Smooth muscle cell (in vitro differentiated cells): ENCODE results near the gene BRWD1. TPM values are rescaled to one million over a fixed set of nuclear protein-coding genes. Genes with fewer than 3 reads are reported as not detected.

Source experiments
- DNase-seq: peaks from one replicate; lab custom pipeline; 2025; ENCODE audit not compliant: unreplicated experiment; lab: John Stamatoyannopoulos, UW
- H2AFZ ChIP-seq: fragments of 200-600 bp; sonication (generic); 2 replicates; pipeline ENCODE4 v1.6.0; 2016; ENCODE audit warnings: antibody characterized with exemption, low read depth, mild to moderate bottlenecking
- H3F3A ChIP-seq: fragments of 200-600 bp; sonication (generic); 2 replicates; pipeline ENCODE4 v1.6.0; 2017; ENCODE audit warnings: antibody characterized with exemption, low read depth
- H3K27ac ChIP-seq: fragments of 200-600 bp; sonication (generic); 2 replicates; pipeline ENCODE4 v1.5.1; 2016; ENCODE audit warnings: low read depth, mild to moderate bottlenecking
- H3K27me3 ChIP-seq: fragments of 200-600 bp; sonication (generic); 2 replicates; pipeline ENCODE4 v1.6.1; 2016; ENCODE audit warnings: low read depth, mild to moderate bottlenecking
- H3K36me3 ChIP-seq: fragments of 200-600 bp; sonication (generic); 2 replicates; pipeline ENCODE4 v1.5.1; 2016; ENCODE audit warnings: low read depth
- H3K4me1 ChIP-seq: fragments of 200-600 bp; sonication (generic); 2 replicates; pipeline ENCODE4 v1.5.1; 2016; ENCODE audit warnings: low read depth
- H3K4me2 ChIP-seq: fragments of 200-600 bp; sonication (generic); 2 replicates; pipeline ENCODE4 v1.6.0; 2016; ENCODE audit warnings: mild to moderate bottlenecking
- H3K4me3 ChIP-seq: fragments of 200-600 bp; sonication (generic); 2 replicates; pipeline ENCODE4 v1.5.1; 2016; ENCODE audit warnings: mild to moderate bottlenecking
- H3K79me2 ChIP-seq: fragments of 200-600 bp; sonication (generic); 2 replicates; pipeline ENCODE4 v1.6.0; 2016; ENCODE audit warnings: low read depth, mild to moderate bottlenecking
- H3K9ac ChIP-seq: fragments of 200-600 bp; sonication (generic); 2 replicates; pipeline ENCODE4 v1.6.0; 2016; ENCODE audit warnings: low read depth
- H3K9me3 ChIP-seq: fragments of 200-600 bp; sonication (generic); replicated peaks from 2 replicates; pipeline ENCODE4 v1.5.1; 2016; ENCODE audit warnings: low read depth
- H4K20me1 ChIP-seq: fragments of 200-600 bp; sonication (generic); 2 replicates; pipeline ENCODE4 v1.6.0; 2016; ENCODE audit warnings: low read depth
- CTCF ChIP-seq: fragments of 200-600 bp; sonication (generic); IDR thresholded peaks from 2 replicates; pipeline ENCODE4 v1.5.1; 2017; ENCODE audit warnings: borderline replicate concordance, mild to moderate bottlenecking, antibody characterized with exemption; ENCODE audit not compliant: insufficient read depth, poor library complexity, severe bottlenecking
- WGBS: methylation state at CpG from one replicate; pipeline ENCODE4 v1.1.7; 2016; ENCODE audit warnings: low lambda C conversion rate; 5-methylcytosine and 5-hydroxymethylcytosine counted together
- polyA plus RNA-seq: library from polyadenylated mRNA; unstranded; fragments of >200 nt; fragmentation: Nextera tagmentation; extraction: Ambion mirVana; gene quantifications from 2 replicates; pipeline ENCODE4 v1.2.1, GENCODE V29; 2016
- total RNA-seq: library from RNA; depleted of rRNA; stranded (reverse); fragments of >200 nt; gene quantifications from 2 replicates; pipeline ENCODE4 v1.2.3, GENCODE V29; 2014

BRWD1 gene
- total and polyA plus RNA-seq, 2 experiments from 2014 or later, result 19.0 to 51.0 TPM

- H3K27ac ChIP-seq, result no peak overlapping the region
- no peak overlapping the region for H3K9ac ChIP-seq
- no peak overlapping the region for H3K4me3 ChIP-seq
- H3K27me3 ChIP-seq, result no peaks in the 10 kb centered on the region
- TF ChIP-seq CTCF, result no peak
- 96% methylated on average over 2 of the region's 2 CpGs for WGBS
- H4K20me1 ChIP-seq, result no peaks in the 10 kb centered on the region
- no peak overlapping the region for H2AFZ ChIP-seq
- H3K4me2 ChIP-seq, result no peak overlapping the region
- H3K36me3 ChIP-seq, result no peaks in the 10 kb centered on the region
- DNase-seq, result no peak
- no peaks in the 10 kb centered on the region for H3K9me3 ChIP-seq
- no peaks in the 10 kb centered on the region for H3K4me1 ChIP-seq
- H3F3A ChIP-seq, result no peaks in the 10 kb centered on the region
- no peaks in the 10 kb centered on the region for H3K79me2 ChIP-seq
These were observed 157.9 kb downstream of the BRWD1 start for GRCh38 chr21:39155578-39155977.

GRCh38 chr21:39153842-39154241 lies 159.6 kb downstream of the BRWD1 start:
- TF ChIP-seq CTCF, result no peak
- Histone ChIP-seq H3K9me3 (no peaks in the 10 kb centered on the region), H3K4me3 (no peak overlapping the region), H3K27me3 (no peaks in the 10 kb centered on the region), H3F3A (no peaks in the 10 kb centered on the region), H3K4me2 (no peak overlapping the region), H3K79me2 (no peaks in the 10 kb centered on the region), H4K20me1 (no peaks in the 10 kb centered on the region), H2AFZ (no peak overlapping the region), H3K9ac (no peak overlapping the region), H3K27ac (no peak overlapping the region), H3K36me3 (no peaks in the 10 kb centered on the region), H3K4me1 (no peaks in the 10 kb centered on the region)
- WGBS, result 81% methylated on average over 2 of the region's 2 CpGs
- no peak for DNase-seq

GRCh38 chr21:39153373-39153772 lies 160.1 kb downstream of the BRWD1 start:
- DNase-seq, result no peak
- 96% methylated on average over 2 of the region's 2 CpGs for WGBS
- peak; percentile 36 for TF ChIP-seq CTCF

GRCh38 chr21:39152271-39152670 lies 161.2 kb downstream of the BRWD1 start:
- Histone ChIP-seq H3K4me1 (no peaks in the 10 kb centered on the region), H4K20me1 (no peaks in the 10 kb centered on the region), H3K4me3 (no peak overlapping the region), H3K27ac (peak overlapping the region; percentile 43), H3K36me3 (no peaks in the 10 kb centered on the region), H3F3A (no peaks in the 10 kb centered on the region), H3K9me3 (no peaks in the 10 kb centered on the region), H3K27me3 (no peaks in the 10 kb centered on the region), H3K4me2 (no peak overlapping the region), H3K9ac (no peak overlapping the region), H2AFZ (no peak overlapping the region), H3K79me2 (no peaks in the 10 kb centered on the region)
- 43% methylated on average over 2 of the region's 2 CpGs for WGBS
- no peak for DNase-seq
- no peak for TF ChIP-seq CTCF

More at GRCh38 chr21:39153373-39153772, 160.1 kb downstream of the BRWD1 start:
- H3K27me3 ChIP-seq, result no peaks in the 10 kb centered on the region
- H3K27ac ChIP-seq, result no peak overlapping the region
- no peaks in the 10 kb centered on the region for H4K20me1 ChIP-seq
- no peaks in the 10 kb centered on the region for H3K79me2 ChIP-seq
- H3K9me3 ChIP-seq, result no peaks in the 10 kb centered on the region
- no peak overlapping the region for H2AFZ ChIP-seq
- no peak overlapping the region for H3K4me3 ChIP-seq
- no peaks in the 10 kb centered on the region for H3K4me1 ChIP-seq
- H3K4me2 ChIP-seq, result no peak overlapping the region
- H3K9ac ChIP-seq, result no peak overlapping the region
- H3F3A ChIP-seq, result no peaks in the 10 kb centered on the region
- no peaks in the 10 kb centered on the region for H3K36me3 ChIP-seq
